Ectodermal cell (in vitro differentiated cells): ENCODE data around the gene MYO1D.

Experiments
- H3K27ac ChIP-seq: 2 replicates; pipeline ENCODE4 v1.7.0; 2013; ENCODE audit warnings: mild to moderate bottlenecking, low read depth, low read length; ENCODE audit not compliant: insufficient read depth, poor library complexity, severe bottlenecking
- H3K27me3 ChIP-seq: 2 replicates; pipeline ENCODE4 v1.7.0; 2013; ENCODE audit warnings: mild to moderate bottlenecking, low read length; ENCODE audit not compliant: insufficient read depth, control insufficient read depth, poor library complexity, severe bottlenecking
- H3K36me3 ChIP-seq: one replicate; pipeline ENCODE4 v1.7.0; 2013; ENCODE audit warnings: low read length; ENCODE audit not compliant: control insufficient read depth, insufficient read depth
- H3K4me1 ChIP-seq: one replicate; pipeline ENCODE4 v1.7.0; 2013; ENCODE audit warnings: low read length; ENCODE audit not compliant: control insufficient read depth, insufficient read depth
- H3K4me3 ChIP-seq: 2 replicates; pipeline ENCODE4 v1.7.0; 2013; ENCODE audit warnings: low read depth, low read length, control low read depth; ENCODE audit not compliant: insufficient read depth
- H3K9me3 ChIP-seq: 2 replicates; pipeline ENCODE4 v1.7.0; 2013; ENCODE audit warnings: mild to moderate bottlenecking, low read length, moderate library complexity; ENCODE audit not compliant: control insufficient read depth
- WGBS, 2 experiments: methylation state at CpG; one replicate each; pipeline ENCODE4 v1.1.7; 2013; ENCODE audit warnings: missing lambda C conversion rate in 2 of 2; 5-methylcytosine and 5-hydroxymethylcytosine counted together

Gene MYO1D

DNA sequence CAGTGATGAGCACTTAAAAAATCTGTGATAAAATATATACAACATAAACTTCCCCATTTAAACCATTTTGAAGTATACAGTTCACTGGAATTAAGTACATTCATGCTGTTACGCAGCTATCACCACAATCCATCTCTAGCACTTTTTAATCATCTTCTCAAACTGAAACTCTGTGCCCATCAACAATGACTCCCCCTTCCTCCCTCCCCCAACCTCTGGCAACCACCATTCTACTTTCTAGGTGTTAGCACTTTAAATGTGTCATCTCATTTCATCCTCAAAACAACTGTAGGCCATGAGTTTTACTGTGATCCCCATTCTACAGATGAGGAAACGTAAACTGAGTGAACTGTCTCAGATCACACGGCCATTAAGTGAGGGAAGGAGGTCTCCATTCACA, 37.3 kb upstream of the MYO1D start:
- Histone ChIP-seq H3K9me3 (no peaks in the 10 kb centered on the region), H3K4me1 (peaks cover 8% of the 10 kb centered on the region), H3K27ac (no peak overlapping the region), H3K36me3 (no peaks in the 10 kb centered on the region), H3K4me3 (no peak overlapping the region), H3K27me3 (no peaks in the 10 kb centered on the region)
- 92% methylated on average over 3 of the region's 3 CpGs for WGBS, 2 experiments

DNA sequence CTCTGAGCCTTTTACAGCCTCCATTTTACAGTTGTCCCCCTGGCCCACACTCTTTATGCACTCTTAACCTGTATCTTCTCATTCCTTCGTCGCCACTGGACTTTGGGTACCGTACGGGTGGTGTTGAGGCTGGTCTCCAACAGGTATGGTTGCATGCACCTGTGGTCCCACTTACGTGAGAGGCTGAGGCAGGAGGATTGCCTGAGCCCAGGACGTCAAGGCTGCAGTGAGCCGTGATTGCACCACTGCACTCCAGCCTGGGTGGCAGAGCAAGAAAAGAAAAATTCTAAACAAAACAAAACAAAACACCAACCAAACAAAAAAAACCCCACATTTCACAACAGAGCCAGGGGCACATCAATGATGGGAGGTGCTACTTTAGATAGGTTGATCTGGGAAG, 36.7 kb upstream of the MYO1D start:
- Histone ChIP-seq H3K4me1 (peaks cover 8% of the 10 kb centered on the region), H3K36me3 (no peaks in the 10 kb centered on the region), H3K4me3 (no peak overlapping the region), H3K27me3 (no peaks in the 10 kb centered on the region), H3K27ac (no peak overlapping the region), H3K9me3 (no peaks in the 10 kb centered on the region)
- WGBS, 2 experiments: 93 to 94% methylated on average over 7 of the region's 7 CpGs

DNA sequence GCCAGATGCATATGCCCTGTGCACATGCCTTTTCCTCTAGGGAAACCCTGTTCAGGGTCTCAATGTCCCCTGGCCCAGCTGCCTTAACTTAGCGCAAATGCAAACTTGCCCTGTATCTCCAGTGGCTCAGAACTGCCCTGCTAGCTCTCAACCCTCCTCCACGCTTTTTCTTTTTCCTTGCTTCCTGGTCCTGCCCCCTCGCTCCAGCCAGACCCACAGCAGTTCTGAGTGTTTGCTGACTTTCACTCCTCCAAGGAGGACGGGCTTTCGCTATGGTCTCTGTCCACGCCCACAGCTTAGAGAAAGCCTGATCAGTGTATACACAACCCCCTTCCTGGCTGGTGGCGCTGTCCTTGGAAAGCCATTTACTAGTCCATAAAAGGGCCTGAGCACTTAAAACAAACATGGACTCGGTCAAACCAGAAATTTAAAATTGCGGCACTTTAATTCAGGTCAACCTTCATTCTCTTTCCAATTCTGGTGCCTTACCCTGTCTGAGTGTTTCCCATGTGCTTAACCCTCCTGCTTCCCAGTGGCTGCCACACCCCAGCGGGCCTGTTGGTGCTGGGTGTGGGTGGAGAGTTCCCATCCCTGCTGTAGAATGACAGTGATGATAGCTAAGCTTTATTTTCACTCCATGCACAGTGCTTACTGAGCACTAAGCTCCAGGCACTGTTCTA, 35.4 kb upstream of the MYO1D start:
- no peaks in the 10 kb centered on the region for H3K36me3 ChIP-seq
- no peaks in the 10 kb centered on the region for H3K9me3 ChIP-seq
- no peaks in the 10 kb centered on the region for H3K27me3 ChIP-seq
- H3K4me1 ChIP-seq: peaks cover 3% of the 10 kb centered on the region
- 68 to 70% methylated on average over 10 of the region's 10 CpGs for WGBS, 2 experiments
- no peak overlapping the region for H3K27ac ChIP-seq
- no peak overlapping the region for H3K4me3 ChIP-seq

GRCh38 chr17:32910769-32911168, 33.8 kb upstream of the MYO1D start:
- H3K27me3 ChIP-seq: no peaks in the 10 kb centered on the region
- WGBS, 2 experiments: 93 to 98% methylated on average over 3 of the region's 3 CpGs
- H3K4me1 ChIP-seq: peaks cover 3% of the 10 kb centered on the region
- no peaks in the 10 kb centered on the region for H3K36me3 ChIP-seq
- no peaks in the 10 kb centered on the region for H3K9me3 ChIP-seq
- no peak overlapping the region for H3K4me3 ChIP-seq
- no peak overlapping the region for H3K27ac ChIP-seq

GRCh38 chr17:32909787-32910369, 33.0 kb upstream of the MYO1D start:
- WGBS, 2 experiments: 43% methylated on average over 4 of the region's 4 CpGs
- Histone ChIP-seq H3K27ac (no peak overlapping the region), H3K36me3 (no peaks in the 10 kb centered on the region)

DNA sequence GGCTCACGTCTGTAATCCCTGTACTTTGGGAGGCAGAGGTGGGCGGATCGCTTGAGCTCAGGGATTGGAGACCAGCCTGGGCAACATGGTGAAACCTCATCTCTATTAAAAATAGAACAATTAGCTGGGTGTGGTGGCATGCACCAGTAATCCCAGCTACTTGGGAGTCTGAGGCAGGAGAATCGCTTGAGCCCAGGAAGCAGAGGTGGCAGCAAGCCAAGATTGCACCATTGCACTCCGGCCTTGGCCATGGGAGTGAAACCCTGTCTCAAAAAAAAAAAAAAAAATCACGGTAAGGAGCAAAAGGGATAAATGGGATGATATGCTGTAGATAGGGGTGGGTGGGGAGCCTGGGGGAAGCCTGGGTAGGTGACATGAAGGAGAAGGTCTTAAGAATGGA, 30.7 kb upstream of the MYO1D start:
- Histone ChIP-seq H3K27ac (no peak overlapping the region), H3K27me3 (no peaks in the 10 kb centered on the region), H3K4me1 (peaks cover 3% of the 10 kb centered on the region), H3K9me3 (no peaks in the 10 kb centered on the region), H3K4me3 (no peak overlapping the region), H3K36me3 (no peaks in the 10 kb centered on the region)
- WGBS, 2 experiments: 95 to 97% methylated on average over 6 of the region's 6 CpGs

More at GRCh38 chr17:32909787-32910369, 33.0 kb upstream of the MYO1D start:
- Histone ChIP-seq H3K27me3 (no peaks in the 10 kb centered on the region), H3K9me3 (no peaks in the 10 kb centered on the region), H3K4me1 (peaks cover 3% of the 10 kb centered on the region), H3K4me3 (no peak overlapping the region)

- WGBS, 2 experiments: 79 to 82% methylated on average over 2 to 3 of the region's 3 CpGs
- H3K27ac ChIP-seq: no peak overlapping the region
- H3K4me3 ChIP-seq: no peak overlapping the region
- H3K9me3 ChIP-seq: peaks cover 3% of the 10 kb centered on the region
- no peaks in the 10 kb centered on the region for H3K36me3 ChIP-seq
- H3K4me1 ChIP-seq: no peaks in the 10 kb centered on the region
- H3K27me3 ChIP-seq: no peaks in the 10 kb centered on the region
These were observed 28.0 kb upstream of the MYO1D start for GRCh38 chr17:32904891-32905290.

DNA sequence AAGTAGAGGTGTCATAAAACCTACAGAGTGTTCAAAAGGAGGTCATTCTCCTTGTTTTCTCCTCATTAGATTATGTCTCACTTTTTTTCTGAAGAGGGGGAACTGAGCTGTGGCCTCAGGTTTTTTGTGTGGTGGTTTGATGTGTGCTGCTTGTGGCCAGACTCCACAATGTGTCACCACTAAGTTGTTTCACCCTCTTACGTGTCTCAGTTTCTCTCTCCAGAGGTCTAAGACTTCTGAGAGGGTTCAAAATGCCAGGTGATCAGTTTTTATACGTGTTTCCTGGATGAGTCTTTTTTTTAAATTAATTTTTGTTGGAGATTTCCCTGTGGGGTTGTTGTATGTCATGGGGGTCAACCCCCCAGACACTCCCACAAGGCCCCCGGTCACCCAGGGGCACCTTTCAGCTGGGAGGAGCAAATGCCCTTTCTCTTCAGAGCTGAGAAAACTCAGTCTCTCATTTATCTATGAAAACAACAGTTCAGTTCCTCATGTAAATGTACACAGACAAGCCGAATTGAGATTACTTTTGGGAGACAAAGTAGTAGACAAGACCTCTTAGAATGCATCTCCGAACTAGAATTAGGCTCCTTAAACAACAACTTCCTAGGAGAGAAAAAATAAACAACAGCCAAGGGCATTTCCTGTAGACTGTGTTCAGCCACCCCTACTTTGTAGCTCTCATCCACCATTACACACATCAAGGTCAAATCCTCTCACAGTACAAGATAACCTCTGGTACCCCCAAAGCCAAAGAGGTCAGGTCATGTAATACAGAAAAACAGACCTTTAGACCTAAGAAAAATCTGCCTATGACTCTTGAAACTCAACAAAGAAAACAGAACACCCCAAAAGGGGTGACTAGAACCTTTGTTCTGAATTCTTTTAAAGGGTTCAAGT, 27.1 kb upstream of the MYO1D start:
- Histone ChIP-seq H3K36me3 (no peaks in the 10 kb centered on the region), H3K9me3 (peaks cover 3% of the 10 kb centered on the region), H3K27me3 (no peaks in the 10 kb centered on the region), H3K27ac (no peak overlapping the region), H3K4me1 (no peaks in the 10 kb centered on the region), H3K4me3 (no peak overlapping the region)
- WGBS, 2 experiments: 90 to 97% methylated on average over 5 of the region's 5 CpGs

- no peaks in the 10 kb centered on the region for H3K4me1 ChIP-seq
- no peaks in the 10 kb centered on the region for H3K27me3 ChIP-seq
- peaks cover 3% of the 10 kb centered on the region for H3K9me3 ChIP-seq
- 84 to 86% methylated on average over 4 of the region's 4 CpGs for WGBS, 2 experiments
- no peak overlapping the region for H3K27ac ChIP-seq
- no peak overlapping the region for H3K4me3 ChIP-seq
- no peaks in the 10 kb centered on the region for H3K36me3 ChIP-seq
These were observed 24.8 kb upstream of the MYO1D start for GRCh38 chr17:32901743-32902142.
